Adipocyte (in vitro differentiated cells): ENCODE results near the gene ROR1.
A peak's percentile ranks its signal among the peaks of the same experiment; 100 is the strongest.

Experiments used
- DNase-seq: peaks from one replicate; pipeline ENCODE4 v3.0.0-alpha.2; 2015; ENCODE audit warnings: low read depth
- H3K27me3 ChIP-seq: replicated peaks from 2 replicates; pipeline ENCODE4 v1.7.0; 2013; ENCODE audit warnings: mild to moderate bottlenecking, low read length, moderate library complexity; ENCODE audit not compliant: control insufficient read depth, insufficient read depth
- H3K36me3 ChIP-seq: 2 replicates; pipeline ENCODE4 v1.7.0; 2013; ENCODE audit warnings: low read length, mild to moderate bottlenecking, moderate library complexity; ENCODE audit not compliant: control insufficient read depth, insufficient read depth, severe bottlenecking
- H3K4me1 ChIP-seq: 2 replicates; pipeline ENCODE4 v1.7.0; 2013; ENCODE audit warnings: mild to moderate bottlenecking, low read length, moderate library complexity; ENCODE audit not compliant: control insufficient read depth, insufficient read depth
- H3K4me3 ChIP-seq: 2 replicates; pipeline ENCODE4 v1.7.0; 2013; ENCODE audit warnings: mild to moderate bottlenecking, low read length, moderate library complexity
- H3K9ac ChIP-seq: 2 replicates; pipeline ENCODE4 v1.7.0; 2013; ENCODE audit warnings: mild to moderate bottlenecking, low read length, moderate library complexity
- H3K9me3 ChIP-seq: 2 replicates; pipeline ENCODE4 v1.7.0; 2013; ENCODE audit warnings: mild to moderate bottlenecking, low read length, moderate library complexity; ENCODE audit not compliant: control insufficient read depth

The ROR1 gene

DNA sequence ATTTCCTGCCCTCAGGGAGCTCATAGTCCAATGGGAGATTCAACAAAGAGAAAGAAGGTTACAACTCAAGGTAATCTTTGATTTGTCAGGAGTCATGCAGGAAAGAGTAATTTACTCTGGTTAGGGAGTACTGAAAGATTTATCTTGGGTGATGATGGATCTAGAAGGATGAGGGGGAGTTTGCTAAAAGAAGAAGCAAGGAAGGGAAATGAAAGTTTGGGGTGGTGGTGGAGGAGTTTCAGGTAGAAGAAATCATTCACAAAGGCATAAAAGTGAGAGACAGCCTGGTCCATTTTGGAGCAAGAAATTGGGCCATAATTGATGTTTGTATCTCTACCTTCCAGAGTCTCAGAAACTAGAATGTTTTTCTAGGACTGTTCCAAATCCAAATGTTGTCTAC, 116.7 kb downstream of the ROR1 start:
- no peak overlapping the region for H3K9ac ChIP-seq
- no peaks in the 10 kb centered on the region for H3K27me3 ChIP-seq
- no peak for DNase-seq
- H3K9me3 ChIP-seq: no peaks in the 10 kb centered on the region
- H3K36me3 ChIP-seq: no peaks in the 10 kb centered on the region
- no peak overlapping the region for H3K4me3 ChIP-seq
- H3K4me1 ChIP-seq: peaks cover 34% of the 10 kb centered on the region

DNA sequence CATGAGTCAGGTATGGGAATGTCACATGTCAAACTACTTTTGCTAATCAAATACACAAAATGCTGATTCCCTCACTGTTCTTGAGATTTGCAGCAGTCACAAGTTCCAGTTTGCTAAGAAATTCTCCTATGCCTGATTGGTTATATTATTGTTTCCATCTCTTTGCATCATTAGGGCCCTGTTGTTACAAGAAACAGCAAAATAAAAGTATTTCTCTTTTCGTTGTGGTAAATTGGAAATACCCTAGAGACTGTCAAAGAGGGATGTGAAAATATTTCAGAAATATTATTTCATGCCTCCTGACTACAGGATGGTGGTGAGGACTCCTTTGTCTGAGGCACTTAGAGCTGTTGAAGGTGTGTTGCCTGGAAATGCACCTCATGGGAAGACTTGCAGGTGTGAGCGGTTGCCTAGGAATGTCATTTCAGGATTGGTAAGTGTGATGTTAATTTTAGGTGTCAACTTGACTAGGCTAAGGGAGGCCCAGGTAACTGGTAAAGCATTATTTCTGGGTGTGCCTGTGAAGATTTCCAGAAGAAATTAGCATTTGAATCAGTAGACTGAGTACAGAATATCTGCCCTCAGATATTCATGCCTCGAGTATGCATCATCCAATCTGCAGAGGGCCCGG, 117.4 kb downstream of the ROR1 start:
- no peak for DNase-seq
- no peaks in the 10 kb centered on the region for H3K9me3 ChIP-seq
- H3K27me3 ChIP-seq: no peaks in the 10 kb centered on the region
- no peak overlapping the region for H3K9ac ChIP-seq
- H3K4me3 ChIP-seq: no peak overlapping the region
- peaks cover 35% of the 10 kb centered on the region for H3K4me1 ChIP-seq
- no peaks in the 10 kb centered on the region for H3K36me3 ChIP-seq

DNA sequence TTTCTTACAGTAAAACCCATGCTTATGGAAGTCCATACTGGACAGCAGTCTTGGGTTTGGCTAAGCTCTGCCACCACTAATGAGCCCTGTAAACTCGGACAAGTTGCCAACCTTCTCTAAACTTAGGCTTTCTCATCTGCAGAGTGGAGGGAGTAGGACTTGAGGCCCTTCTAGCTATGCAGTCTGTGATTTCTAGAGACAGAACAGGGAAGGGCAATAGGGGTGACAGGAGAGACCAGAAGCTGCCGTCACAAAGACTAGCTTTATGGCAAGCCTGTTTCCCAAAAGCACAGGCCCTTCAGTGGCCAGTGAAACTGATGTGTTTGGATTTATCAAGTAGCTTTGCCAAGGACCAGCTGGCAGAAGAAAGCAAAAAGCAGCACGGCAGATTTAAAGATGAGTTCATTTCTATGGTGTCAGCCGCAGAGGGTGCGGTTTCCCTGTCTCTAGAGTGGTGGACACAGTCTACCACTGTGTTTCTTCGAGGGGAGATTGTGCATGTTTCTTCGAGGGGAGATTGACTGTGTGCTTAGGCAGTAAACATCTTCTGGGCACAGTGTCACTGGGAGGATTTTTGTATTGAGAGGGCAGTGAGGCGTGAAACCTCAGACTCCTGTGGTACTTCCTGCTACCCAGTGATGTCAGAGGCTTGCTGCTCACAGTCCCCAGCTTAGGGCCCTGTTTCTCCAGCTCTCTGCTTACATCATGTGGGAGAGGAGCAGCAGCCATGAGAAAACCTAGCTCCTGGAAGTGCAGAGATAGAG, 119.0 kb downstream of the ROR1 start:
- no peaks in the 10 kb centered on the region for H3K36me3 ChIP-seq
- peak; percentile 87 for DNase-seq
- H3K4me3 ChIP-seq: peak overlapping the region; percentile 44
- H3K27me3 ChIP-seq: no peaks in the 10 kb centered on the region
- no peaks in the 10 kb centered on the region for H3K9me3 ChIP-seq
- peaks cover 35% of the 10 kb centered on the region for H3K4me1 ChIP-seq
- peak overlapping the region; percentile 54 for H3K9ac ChIP-seq

DNA sequence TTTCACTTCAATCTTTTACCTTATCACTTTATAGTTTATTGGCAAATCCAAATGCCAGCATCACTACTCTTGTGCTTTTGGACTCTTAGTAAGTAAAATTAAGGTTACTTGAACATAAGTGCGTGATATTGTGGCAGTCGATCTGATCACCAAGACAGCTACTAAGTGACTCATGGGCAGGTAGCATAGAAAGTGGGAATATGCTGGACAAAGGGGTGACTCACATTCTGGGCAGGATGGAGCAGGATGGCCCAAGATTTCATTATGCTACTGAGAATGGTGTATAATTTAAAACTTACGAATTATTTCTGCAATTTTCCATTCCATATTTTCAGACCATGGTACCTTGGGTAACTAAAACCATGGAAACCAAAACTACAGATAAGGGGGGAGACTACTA, 120.2 kb downstream of the ROR1 start:
- Histone ChIP-seq H3K9me3 (no peaks in the 10 kb centered on the region), H3K27me3 (no peaks in the 10 kb centered on the region), H3K9ac (no peak overlapping the region), H3K4me1 (peaks cover 32% of the 10 kb centered on the region), H3K36me3 (no peaks in the 10 kb centered on the region), H3K4me3 (no peak overlapping the region)
- no peak for DNase-seq

DNA sequence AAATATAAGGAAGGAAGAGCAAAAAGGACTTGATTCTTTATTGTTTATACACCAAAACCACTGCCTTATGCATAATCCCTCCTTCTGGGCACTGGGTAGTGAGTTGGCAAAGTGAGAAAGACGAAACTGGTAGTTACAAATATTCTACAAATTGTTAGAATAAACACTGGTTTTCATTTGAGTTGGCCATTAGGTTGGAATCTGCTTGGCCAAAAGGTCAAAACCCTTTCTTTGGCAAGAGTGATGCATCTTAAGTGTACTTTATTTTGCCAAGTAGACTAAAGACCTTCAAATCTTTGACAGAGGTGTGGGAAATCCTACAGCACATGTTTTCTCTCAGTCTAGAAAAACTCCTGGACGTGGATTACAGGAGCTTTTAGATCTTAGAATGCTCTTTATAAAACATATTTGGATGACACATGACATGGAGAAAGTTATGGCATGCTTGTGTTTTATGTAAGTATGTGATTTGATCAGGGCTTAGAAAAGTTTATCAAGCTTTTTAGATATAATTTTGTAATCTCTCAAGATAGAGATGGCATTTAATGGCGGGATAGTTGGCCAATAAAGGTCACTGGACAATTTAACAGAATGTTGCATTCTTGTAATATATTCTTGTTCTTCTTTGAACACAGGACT, 120.9 kb downstream of the ROR1 start:
- Histone ChIP-seq H3K4me1 (peaks cover 30% of the 10 kb centered on the region), H3K36me3 (no peaks in the 10 kb centered on the region), H3K4me3 (no peak overlapping the region), H3K27me3 (no peaks in the 10 kb centered on the region), H3K9ac (no peak overlapping the region), H3K9me3 (no peaks in the 10 kb centered on the region)
- no peak for DNase-seq

DNA sequence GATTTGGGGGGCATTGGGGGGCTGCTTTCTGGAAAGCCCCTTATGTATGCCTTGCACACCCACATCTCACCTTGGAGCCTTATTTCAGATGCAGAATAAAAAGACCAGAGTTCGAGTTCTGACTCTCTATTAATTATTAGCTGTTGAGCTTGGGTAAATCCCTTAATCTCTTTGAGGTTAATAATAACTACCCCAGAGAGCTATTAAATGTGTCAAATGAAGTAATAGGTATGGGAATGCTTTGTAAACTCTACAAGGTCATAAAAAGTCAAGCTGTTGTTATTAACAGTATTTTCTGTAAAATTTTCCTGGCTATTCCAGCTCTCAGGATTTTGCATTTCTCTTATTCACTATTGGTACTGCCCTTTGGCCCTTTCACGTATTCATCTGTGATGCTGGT, 122.9 kb downstream of the ROR1 start:
- no peak for DNase-seq
- Histone ChIP-seq H3K9me3 (no peaks in the 10 kb centered on the region), H3K27me3 (no peaks in the 10 kb centered on the region), H3K9ac (no peak overlapping the region), H3K36me3 (no peaks in the 10 kb centered on the region), H3K4me3 (no peak overlapping the region), H3K4me1 (peaks cover 30% of the 10 kb centered on the region)

DNA sequence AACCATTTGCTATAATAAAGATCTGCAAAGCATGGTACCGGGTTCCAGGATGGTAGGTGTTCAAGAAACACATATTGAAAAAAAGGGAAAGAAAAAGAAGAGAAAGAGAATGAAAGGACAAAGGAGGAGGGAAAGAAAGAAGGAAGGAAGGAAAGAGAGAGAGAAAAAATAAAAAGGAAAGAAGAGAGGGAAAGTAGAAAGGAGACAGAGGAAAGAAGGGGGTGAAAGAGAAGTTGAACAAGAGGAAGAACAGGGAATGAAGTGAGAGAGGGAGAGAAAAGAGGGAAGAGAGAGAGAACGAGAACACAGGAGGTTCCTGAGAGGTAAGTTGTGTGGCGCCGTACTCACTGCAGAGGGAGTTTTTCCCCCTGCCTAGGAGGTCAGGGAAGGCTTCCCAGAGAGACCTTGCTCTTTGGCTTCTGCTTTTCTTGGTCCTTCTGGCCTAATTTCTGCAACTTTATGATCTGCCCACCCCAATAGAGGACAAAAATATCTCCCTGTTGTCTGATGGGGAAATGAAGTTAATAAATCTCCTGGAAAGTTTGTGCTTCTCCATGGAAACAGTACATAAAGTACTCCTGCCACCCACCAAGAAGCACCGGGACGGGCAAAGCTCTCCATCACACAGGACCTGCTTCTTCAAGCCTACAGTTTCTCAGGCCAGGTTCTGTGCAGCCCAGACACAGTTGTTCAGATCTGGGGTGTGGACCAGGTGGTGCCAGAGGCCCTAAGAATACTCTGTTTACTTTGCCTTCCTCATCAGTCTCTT, 124.8 kb downstream of the ROR1 start:
- H3K27me3 ChIP-seq: no peaks in the 10 kb centered on the region
- no peak overlapping the region for H3K4me3 ChIP-seq

DNA sequence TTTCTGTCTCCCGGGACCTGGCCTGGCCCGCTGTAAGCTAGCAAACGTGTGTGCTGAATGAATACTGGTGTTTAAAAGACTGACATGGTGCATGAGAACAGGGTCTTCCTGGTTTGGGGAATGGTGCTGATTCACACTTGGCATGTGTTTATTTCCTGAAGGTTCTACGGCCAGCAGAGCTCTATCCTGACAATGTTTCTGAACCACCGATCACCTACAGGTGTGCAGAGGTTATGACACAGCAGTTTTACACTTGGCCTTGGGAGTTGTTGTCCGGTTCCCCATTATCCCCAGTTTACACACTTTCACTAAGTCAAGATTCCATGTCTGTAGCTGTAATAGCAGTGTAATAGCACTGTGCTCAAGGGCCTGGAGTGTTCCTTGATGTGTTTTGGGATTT, 127.3 kb downstream of the ROR1 start:
- Histone ChIP-seq H3K4me1 (peaks cover 9% of the 10 kb centered on the region), H3K4me3 (no peak overlapping the region), H3K9ac (no peak overlapping the region), H3K36me3 (no peaks in the 10 kb centered on the region), H3K27me3 (no peaks in the 10 kb centered on the region), H3K9me3 (no peaks in the 10 kb centered on the region)
- DNase-seq: no peak

More for the DNA sequence above, 124.8 kb downstream of the ROR1 start:
- no peak for DNase-seq
- Histone ChIP-seq H3K36me3 (no peaks in the 10 kb centered on the region), H3K9ac (no peak overlapping the region), H3K4me1 (peaks cover 26% of the 10 kb centered on the region), H3K9me3 (no peaks in the 10 kb centered on the region)

DNA sequence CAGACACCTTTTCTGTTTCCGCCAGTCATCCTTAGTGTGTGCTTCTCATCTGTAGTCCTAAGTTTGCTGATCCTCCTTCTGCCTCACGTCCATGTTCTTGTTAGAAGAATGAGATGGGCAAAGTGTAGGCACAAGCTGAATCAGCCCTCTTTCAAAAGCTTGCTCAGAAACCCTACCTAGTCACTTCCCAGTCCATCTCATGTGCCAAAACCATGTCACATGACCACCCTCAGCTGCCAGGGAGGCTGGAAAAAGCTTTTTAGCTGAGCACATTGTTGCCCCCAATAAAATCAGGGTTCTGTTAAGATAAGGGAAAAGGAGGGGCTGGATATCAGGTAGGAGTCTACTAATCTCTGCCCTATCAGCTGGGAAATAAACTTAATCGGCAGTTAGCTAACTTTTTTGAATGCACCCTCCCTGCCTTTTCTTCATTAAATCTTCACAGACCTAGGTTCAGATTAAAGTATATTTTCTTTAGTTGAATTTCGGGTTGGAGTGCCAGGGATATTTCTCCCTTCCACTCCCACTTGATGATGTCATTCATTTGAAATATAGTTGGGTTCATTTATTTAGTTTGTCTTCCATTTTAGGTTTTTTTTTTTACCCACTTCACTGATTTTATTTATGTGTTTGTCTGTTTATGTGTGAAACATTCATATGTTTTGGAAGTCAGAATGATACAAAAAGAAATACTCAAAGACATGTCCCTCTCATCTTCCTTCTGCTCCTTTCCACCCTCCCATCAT, 129.2 kb downstream of the ROR1 start:
- Histone ChIP-seq H3K4me1 (peaks cover 9% of the 10 kb centered on the region), H3K4me3 (no peak overlapping the region), H3K9me3 (no peaks in the 10 kb centered on the region), H3K9ac (no peak overlapping the region), H3K36me3 (no peaks in the 10 kb centered on the region), H3K27me3 (no peaks in the 10 kb centered on the region)
- DNase-seq: no peak

DNA sequence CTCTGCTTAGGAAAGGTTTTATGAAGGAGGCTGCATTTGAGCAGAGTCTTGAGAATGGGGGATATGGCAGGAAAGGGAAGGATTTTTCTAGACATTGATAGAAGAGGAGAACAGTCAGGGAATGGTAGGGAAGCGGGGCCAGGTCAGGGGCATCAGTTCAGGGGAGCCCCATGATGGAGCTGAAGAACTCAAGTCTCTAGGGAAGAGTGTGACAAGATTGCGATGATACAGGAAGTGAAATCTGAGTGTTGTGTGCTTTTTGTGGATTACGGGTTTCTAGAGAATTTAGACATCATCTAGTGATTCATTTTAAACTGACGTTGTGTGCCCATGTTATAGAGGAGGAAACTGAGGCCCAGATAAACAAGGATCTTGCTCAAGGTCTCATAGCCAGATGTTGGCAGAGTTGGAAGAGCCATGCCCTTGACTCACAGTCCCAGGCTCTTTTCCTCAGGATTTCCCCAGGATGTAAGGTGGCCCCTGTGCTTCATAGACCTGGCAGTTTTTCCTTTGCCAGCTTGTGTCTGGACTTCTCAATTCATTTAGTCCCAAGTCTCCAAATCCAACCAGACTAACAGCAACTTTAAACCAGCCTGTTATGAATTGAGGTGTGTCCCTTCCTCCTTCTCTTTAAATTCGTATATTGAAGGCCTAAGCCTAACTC, 130.3 kb downstream of the ROR1 start:
- Histone ChIP-seq H3K27me3 (no peaks in the 10 kb centered on the region), H3K36me3 (no peaks in the 10 kb centered on the region), H3K9ac (no peak overlapping the region), H3K4me1 (peaks cover 12% of the 10 kb centered on the region), H3K9me3 (no peaks in the 10 kb centered on the region), H3K4me3 (no peak overlapping the region)
- no peak for DNase-seq
